GM21619 (cell line): Measurements from ENCODE around the gene APOBEC3G.

Experiments used
- ATAC-seq: cut with Tn5 transposase; IDR thresholded peaks from one replicate; pipeline ENCODE4 v1.9.1; 2021; ENCODE audit not compliant: unreplicated experiment

The APOBEC3G gene

DNA sequence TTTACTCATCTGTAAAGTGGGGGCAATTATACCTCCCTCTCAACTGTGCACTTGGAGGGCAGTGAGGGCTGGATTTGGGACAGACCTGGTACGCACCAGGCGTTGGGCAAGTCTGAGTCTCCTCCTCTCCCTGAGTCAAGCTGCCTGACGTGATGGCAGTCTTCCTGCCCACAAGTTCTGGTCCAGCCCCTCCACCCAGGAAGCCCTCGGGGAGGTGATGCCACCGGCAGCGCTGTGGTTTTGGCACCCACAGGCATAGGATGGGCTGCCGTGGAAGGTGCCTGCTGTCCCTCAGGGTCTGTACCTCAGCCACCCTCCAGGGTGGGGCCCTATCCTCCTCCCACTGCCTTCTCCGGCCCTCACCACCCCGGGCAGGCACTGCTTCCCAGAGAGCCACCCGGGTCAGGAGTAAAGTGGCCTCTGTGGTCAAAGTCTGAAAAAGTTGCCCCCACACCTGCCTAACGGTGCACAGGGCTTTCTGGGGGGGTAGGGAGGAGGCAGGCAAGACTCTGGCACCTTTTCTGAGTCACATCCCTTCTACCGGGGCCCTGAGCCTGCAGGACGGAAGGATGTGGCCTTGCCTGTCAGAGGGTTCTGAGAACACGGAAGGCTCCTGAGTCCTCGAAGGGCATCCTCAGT, 13.5 kb downstream of the APOBEC3G start:
- no peak for ATAC-seq

- ATAC-seq, result no peak
Measured at GRCh38 chr22:39091126-39092081, 14.3 kb downstream of the APOBEC3G start.

DNA sequence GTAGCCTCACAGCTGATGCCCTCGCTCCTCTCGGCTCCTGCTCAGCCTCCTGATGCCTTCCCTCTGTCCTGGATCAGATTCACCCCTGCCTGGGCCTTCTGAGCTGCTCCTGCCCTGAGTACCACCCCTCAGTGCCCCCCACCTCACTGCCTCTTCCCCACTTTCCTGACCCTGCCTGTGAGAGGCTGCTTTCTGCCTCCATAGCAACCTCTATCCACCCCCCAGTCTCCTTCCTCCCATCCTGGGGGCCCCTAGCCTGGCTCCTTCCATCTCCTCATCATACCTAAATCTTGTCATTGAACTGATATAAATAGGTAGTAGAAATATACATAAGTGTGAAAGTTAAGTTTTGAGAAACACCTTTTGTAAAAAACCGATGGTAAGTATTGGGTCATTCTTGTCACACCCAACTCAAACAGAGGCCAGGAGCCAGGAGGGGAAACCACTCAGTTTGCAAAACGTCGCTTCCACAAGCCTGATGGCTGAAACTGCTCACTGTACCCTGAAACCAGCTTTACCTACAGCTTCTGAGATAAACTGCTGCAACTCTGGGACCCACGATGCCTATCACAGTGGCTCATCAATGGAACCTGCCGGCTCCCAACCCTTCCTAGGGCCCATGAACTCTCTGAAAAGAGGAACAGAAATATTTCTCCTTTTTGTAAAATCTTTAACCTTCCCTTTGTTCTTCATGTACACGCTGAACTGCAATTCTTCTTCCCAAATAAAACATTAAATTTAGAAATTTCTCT, 15.2 kb downstream of the APOBEC3G start:
- ATAC-seq, result no peak

GRCh38 chr22:39094717-39095389, 17.8 kb downstream of the APOBEC3G start:
- no peak for ATAC-seq

DNA sequence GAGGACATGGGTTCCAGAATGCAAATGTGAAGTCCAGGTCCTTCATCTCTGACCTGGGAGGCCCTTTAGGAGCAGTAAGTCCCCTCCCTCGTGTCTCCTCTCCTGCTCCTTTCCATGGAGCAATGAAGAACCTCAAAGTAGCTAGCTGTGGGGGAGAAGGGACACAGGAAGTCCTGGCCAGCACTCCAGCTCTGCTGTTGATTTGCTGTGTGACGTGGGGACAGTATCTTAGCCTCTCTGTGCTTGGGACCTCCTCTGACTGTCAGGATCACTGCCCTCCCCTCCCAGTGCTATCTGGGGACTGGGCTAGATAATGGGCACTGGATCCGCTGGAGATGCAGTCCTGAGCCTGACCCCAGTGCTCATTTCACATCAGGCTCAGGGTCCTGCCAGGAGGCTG, 18.9 kb downstream of the APOBEC3G start:
- no peak for ATAC-seq

- no peak for ATAC-seq
Measured at GRCh38 chr22:39097098-39098020, 20.3 kb downstream of the APOBEC3G start, which contains the start of gene APOBEC3H. Gene APOBEC3H, plus strand, starts transcription at chr22:39097244. Its CDS starts 3,035 bp downstream, at chr22:39100279.

- ATAC-seq, result no peak
Measured at GRCh38 chr22:39098026-39098425, 21.0 kb downstream of the APOBEC3G start.

- ATAC-seq, result no peak
Measured at GRCh38 chr22:39098576-39098975, 21.5 kb downstream of the APOBEC3G start.

DNA sequence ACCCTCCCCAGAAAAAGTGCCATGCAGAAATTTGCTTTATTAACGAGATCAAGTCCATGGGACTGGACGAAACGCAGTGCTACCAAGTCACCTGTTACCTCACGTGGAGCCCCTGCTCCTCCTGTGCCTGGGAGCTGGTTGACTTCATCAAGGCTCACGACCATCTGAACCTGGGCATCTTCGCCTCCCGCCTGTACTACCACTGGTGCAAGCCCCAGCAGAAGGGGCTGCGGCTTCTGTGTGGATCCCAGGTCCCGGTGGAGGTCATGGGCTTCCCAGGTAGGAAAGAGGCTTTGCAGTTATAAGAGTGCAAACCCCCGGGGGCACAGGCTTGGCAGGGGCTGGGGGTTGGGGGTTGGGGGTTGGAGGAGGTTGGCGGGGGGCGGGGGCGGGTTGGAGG, 24.2 kb downstream of the APOBEC3G start:
- ATAC-seq, result no peak

DNA sequence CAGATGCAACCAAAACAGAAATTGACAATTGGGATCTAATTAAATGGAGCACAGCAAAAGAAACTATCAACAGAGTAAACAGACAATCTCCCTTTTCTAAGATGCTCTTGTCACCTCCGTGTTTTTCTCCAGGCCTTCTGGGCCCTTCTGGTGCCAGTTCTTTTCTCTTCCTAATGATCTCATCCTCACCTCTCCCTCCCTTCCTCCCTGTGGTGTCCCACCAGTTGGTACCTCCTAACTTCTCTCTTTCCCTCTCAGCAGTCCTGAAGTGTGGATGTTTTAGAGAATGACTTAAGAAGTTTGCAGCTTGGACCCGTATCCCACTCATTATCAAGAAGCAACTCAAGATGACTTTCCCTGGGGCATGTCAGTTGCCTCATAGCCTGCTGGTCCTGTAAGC, 26.4 kb downstream of the APOBEC3G start:
- ATAC-seq, result no peak

DNA sequence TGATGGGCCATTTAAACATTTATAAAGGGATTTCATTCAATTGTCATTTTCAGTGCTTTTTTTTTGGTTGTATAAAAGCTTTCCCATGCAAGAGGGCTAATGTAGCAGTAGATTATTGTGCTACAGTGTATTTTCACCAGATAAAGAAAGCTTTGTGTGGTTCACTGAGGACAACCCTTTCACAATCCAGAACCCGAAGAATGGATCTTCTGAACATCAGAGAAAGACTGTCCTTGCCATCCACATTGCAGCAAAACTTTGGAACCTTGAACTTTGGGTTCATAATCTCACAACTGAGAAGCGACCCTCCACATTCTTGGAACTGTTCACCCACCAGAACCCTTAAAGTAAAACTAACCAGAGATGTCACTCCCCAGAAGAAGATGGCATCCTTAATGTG, 29.3 kb downstream of the APOBEC3G start:
- no peak for ATAC-seq

GRCh38 chr22:39108487-39108886, 31.4 kb downstream of the APOBEC3G start:
- no peak for ATAC-seq

- ATAC-seq, result no peak
Measured at GRCh38 chr22:39109361-39109760, 32.3 kb downstream of the APOBEC3G start.

- no peak for ATAC-seq
Measured at GRCh38 chr22:39110631-39111561, 33.8 kb downstream of the APOBEC3G start.

- no peak for ATAC-seq
Measured at GRCh38 chr22:39114112-39114511, 37.0 kb downstream of the APOBEC3G start.

DNA sequence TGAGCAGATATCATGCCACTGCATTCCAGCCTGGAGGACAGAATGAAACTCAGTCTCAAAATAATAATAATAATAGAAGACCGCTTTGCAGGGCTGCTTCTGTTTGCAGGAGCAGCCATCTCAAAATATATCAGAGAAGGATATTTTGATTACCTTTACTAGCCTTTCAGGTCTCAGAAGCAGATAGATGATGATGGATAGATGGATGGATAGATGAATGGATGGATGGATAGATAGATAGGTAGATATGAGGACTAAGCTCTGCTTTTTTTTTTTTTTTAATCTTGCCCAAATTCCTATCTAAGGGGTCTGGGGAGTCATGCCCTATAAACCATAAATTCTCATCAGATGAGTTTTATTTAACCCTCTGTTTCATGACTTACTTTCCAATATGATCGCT, 38.5 kb downstream of the APOBEC3G start:
- no peak for ATAC-seq

DNA sequence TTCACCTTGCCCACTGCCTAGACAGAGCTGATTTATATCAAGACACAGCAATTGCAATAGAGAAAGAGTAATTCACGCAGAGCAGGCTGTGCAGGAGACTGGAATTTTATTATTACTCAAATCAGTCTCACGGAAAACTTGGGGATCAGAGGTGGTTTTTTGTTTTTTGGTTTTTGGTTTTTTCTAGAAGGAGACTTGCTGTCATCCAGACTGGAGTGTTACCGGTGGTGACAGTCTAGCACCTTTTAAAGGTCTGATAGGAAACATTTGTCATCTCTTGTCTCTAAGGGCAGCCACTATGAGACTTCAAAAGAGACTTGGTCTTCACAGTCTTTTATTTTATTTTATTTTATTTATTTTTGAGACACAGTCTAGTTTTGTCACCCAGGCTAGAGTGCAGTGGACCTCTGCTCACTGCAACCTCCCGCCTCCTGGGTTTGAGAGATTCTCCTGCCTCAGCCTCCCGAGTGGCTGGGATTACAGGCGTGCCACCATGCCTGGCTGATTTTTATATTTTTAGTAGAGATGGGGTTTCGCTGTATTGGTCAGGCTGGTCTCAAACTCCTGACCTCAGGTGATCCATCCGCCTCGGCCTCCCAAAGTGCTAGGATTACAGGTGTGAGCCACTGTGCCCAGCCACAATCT, 39.0 kb downstream of the APOBEC3G start:
- no peak for ATAC-seq

- ATAC-seq, result no peak
Measured at GRCh38 chr22:39117585-39118191, 40.6 kb downstream of the APOBEC3G start.
